Stimulated activated memory B cell treated with anti-CD40 and anti-IgM and Interleukin-4, amounts not matched to agents 10 μg/mL and 1 μg/mL and 100 μg/mL, for 72 hours (primary cell): ENCODE measurements around the gene NEU2.
"Not testable (repeated sequence)": the region's sequence is repeated elsewhere in the genome, so short reads cannot be mapped to it uniquely, and the experiment has no call there.

ENCODE experiments used
- ATAC-seq: fragments of 150-1000 bp; cut with Tn5 transposase; 2 replicates; pipeline ENCODE4 v1.10.0; 2021
- H3K27ac Mint-ChIP-seq: one replicate; pipeline ENCODE4 v1.8.0; 2022; ENCODE audit warnings: mild to moderate bottlenecking, mixed read lengths
- H3K27me3 Mint-ChIP-seq: one replicate; pipeline ENCODE4 v1.8.0; 2022; ENCODE audit warnings: mixed read lengths
- H3K36me3 Mint-ChIP-seq: one replicate; pipeline ENCODE4 v1.8.0; 2022; ENCODE audit warnings: mixed read lengths
- H3K4me1 Mint-ChIP-seq: one replicate; pipeline ENCODE4 v1.8.0; 2022; ENCODE audit warnings: mixed read lengths
- H3K4me3 Mint-ChIP-seq: one replicate; pipeline ENCODE4 v1.8.0; 2022; ENCODE audit warnings: mild to moderate bottlenecking, moderate library complexity, mixed read lengths
- H3K9me3 Mint-ChIP-seq: one replicate; pipeline ENCODE4 v1.8.0; 2022; ENCODE audit warnings: mixed read lengths

Gene NEU2

GRCh38 chr2:233039212-233039845 is 6.9 kb downstream of the NEU2 start:
- Mint-ChIP-seq H3K9me3 (no peaks in the 10 kb centered on the region), H3K27ac (no peak overlapping the region), H3K36me3 (no peaks in the 10 kb centered on the region), H3K4me3 (no peak overlapping the region), H3K27me3 (peaks cover 12% of the 10 kb centered on the region), H3K4me1 (peaks cover 7% of the 10 kb centered on the region)
- ATAC-seq = no peak

DNA sequence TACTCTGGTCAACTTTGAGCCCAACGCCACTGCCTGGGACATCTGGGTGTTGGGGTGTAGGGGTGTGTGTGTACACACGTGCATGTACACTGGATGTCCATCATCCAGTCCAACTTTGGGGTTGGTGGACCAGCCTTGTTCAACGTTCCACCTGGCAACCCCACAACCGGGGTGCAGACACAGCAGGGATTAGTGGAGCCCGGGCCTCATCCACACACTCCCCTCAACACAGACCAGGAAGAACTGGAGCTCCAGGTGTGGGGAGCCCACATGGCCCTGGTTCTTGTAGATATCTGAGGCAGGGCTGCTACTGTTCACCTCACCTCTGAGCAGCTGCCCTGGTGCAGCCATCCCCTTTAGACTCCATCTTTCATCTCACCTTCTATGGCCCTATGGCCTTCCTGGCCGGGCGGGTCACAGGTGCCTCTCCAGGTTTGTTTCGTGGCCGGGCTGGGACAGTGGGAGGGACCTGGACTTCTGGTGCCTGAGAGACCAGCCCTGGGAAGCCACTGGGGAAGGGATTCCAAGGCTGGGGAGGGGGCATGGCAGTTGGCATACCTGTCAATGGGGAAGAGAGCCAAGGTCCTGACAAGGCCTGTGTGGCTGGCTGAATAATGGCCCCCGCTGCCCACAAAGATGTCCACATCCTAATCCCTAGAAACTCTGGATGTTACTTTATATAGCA is 7.5 kb downstream of the NEU2 start:
- Mint-ChIP-seq H3K9me3 (no peaks in the 10 kb centered on the region), H3K27ac (peak overlapping the region; percentile 8), H3K27me3 (peaks cover 12% of the 10 kb centered on the region), H3K4me3 (no peak overlapping the region), H3K4me1 (peaks cover 7% of the 10 kb centered on the region), H3K36me3 (no peaks in the 10 kb centered on the region)
- no peak for ATAC-seq

GRCh38 chr2:233040571-233040970 is 8.1 kb downstream of the NEU2 start:
- Mint-ChIP-seq H3K9me3 (no peaks in the 10 kb centered on the region), H3K36me3 (no peaks in the 10 kb centered on the region), H3K4me1 (peaks cover 7% of the 10 kb centered on the region), H3K4me3 (no peak overlapping the region), H3K27ac (no peak overlapping the region), H3K27me3 (peaks cover 12% of the 10 kb centered on the region)
- ATAC-seq = no peak

- H3K4me1 Mint-ChIP-seq = peaks cover 7% of the 10 kb centered on the region
- peaks cover 12% of the 10 kb centered on the region for H3K27me3 Mint-ChIP-seq
- H3K27ac Mint-ChIP-seq = no peak overlapping the region
- H3K9me3 Mint-ChIP-seq = no peaks in the 10 kb centered on the region
- H3K4me3 Mint-ChIP-seq = no peak overlapping the region
- ATAC-seq = no peak
- no peaks in the 10 kb centered on the region for H3K36me3 Mint-ChIP-seq
Observed at GRCh38 chr2:233041722-233042323, 9.4 kb downstream of the NEU2 start.

DNA sequence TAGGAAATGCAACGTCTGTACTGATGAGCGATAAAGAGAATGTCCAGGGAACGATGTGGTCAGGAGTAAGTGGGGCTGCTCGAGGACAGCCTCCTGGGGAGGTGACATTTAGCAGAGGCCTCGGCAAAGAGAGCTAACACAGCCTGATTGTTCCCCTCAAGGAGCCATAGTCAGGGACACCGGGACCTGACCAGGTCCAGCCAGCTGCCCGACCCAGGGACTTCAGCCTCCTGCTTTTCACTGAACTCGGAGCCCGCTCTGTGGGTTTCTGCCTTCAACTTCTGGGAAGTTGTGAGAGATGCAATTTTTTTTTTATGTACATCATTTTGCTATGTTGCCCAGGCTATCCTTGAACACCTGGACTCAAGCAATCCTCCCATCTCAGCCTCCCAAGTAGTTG is 10.1 kb downstream of the NEU2 start:
- no peak for ATAC-seq
- Mint-ChIP-seq H3K4me3 (no peak overlapping the region), H3K27ac (no peak overlapping the region), H3K36me3 (no peaks in the 10 kb centered on the region), H3K4me1 (peaks cover 7% of the 10 kb centered on the region), H3K27me3 (peaks cover 12% of the 10 kb centered on the region), H3K9me3 (no peaks in the 10 kb centered on the region)

- peaks cover 19% of the 10 kb centered on the region for H3K4me1 Mint-ChIP-seq
- H3K27ac Mint-ChIP-seq = no peak overlapping the region
- no peaks in the 10 kb centered on the region for H3K9me3 Mint-ChIP-seq
- ATAC-seq = no peak
- no peak overlapping the region for H3K4me3 Mint-ChIP-seq
- H3K36me3 Mint-ChIP-seq = no peaks in the 10 kb centered on the region
- peaks cover 8% of the 10 kb centered on the region for H3K27me3 Mint-ChIP-seq
Observed at GRCh38 chr2:233044974-233045605, 12.6 kb downstream of the NEU2 start.

GRCh38 chr2:233047206-233047605 is 14.7 kb downstream of the NEU2 start:
- ATAC-seq = no peak
- no peaks in the 10 kb centered on the region for H3K36me3 Mint-ChIP-seq
- H3K9me3 Mint-ChIP-seq = no peaks in the 10 kb centered on the region
- no peak overlapping the region for H3K27ac Mint-ChIP-seq
- no peak overlapping the region for H3K4me3 Mint-ChIP-seq
- peaks cover 14% of the 10 kb centered on the region for H3K4me1 Mint-ChIP-seq
- no peaks in the 10 kb centered on the region for H3K27me3 Mint-ChIP-seq

GRCh38 chr2:233047667-233048066 is 15.2 kb downstream of the NEU2 start:
- Mint-ChIP-seq H3K4me1 (peaks cover 13% of the 10 kb centered on the region), H3K27me3 (no peaks in the 10 kb centered on the region), H3K36me3 (no peaks in the 10 kb centered on the region), H3K9me3 (no peaks in the 10 kb centered on the region), H3K4me3 (no peak overlapping the region), H3K27ac (peak overlapping the region; percentile 2)
- no peak for ATAC-seq

DNA sequence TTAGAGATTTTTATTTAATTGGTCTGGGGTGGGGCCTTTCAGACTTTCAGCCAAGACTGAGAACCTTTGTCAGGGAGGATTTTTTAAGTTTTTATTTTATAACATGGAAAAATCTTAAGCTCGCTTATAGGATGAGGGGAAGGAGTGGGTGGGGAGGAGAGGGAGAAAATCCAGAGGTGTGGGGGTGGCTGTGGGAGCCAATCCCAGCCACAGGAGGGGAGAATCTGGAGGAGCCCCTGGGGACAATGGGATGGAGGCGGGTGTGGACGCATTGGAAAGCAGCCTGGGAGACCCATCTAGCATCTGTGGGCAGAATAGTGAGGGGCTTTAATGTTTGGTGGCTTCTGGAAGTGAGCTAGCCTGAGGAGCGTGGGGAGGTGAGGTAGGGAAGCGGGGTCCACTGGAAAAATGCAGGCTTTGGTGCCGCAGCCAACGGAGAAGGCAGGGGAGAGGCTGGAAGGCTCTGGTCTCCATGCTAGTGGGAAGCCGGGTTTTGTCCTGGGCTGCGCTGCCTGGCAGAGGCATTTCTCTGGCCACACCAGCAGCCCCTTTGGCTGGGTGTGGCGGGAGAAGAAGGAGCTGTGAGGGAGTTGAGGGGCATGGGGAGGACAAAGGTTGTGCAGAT is 16.2 kb downstream of the NEU2 start:
- no peaks in the 10 kb centered on the region for H3K36me3 Mint-ChIP-seq

GRCh38 chr2:233049194-233049761 is 16.8 kb downstream of the NEU2 start:
- no peaks in the 10 kb centered on the region for H3K27me3 Mint-ChIP-seq
- H3K36me3 Mint-ChIP-seq = no peaks in the 10 kb centered on the region
- ATAC-seq = no peak
- peak overlapping the region; percentile 27 for H3K27ac Mint-ChIP-seq
- peaks cover 20% of the 10 kb centered on the region for H3K4me1 Mint-ChIP-seq
- no peak overlapping the region for H3K4me3 Mint-ChIP-seq
- H3K9me3 Mint-ChIP-seq = no peaks in the 10 kb centered on the region

More for the DNA sequence above, 16.2 kb downstream of the NEU2 start:
- H3K4me1 Mint-ChIP-seq = peaks cover 14% of the 10 kb centered on the region
- ATAC-seq = no peak
- H3K27me3 Mint-ChIP-seq = no peaks in the 10 kb centered on the region
- H3K9me3 Mint-ChIP-seq = no peaks in the 10 kb centered on the region
- peak overlapping the region; percentile 27 for H3K27ac Mint-ChIP-seq
- H3K4me3 Mint-ChIP-seq = no peak overlapping the region

- no peak overlapping the region for H3K27ac Mint-ChIP-seq
- H3K9me3 Mint-ChIP-seq = no peaks in the 10 kb centered on the region
- peaks cover 24% of the 10 kb centered on the region for H3K4me1 Mint-ChIP-seq
- H3K4me3 Mint-ChIP-seq = no peak overlapping the region
- no peaks in the 10 kb centered on the region for H3K27me3 Mint-ChIP-seq
- no peak for ATAC-seq
- no peaks in the 10 kb centered on the region for H3K36me3 Mint-ChIP-seq
Observed at GRCh38 chr2:233051241-233052149, 19.0 kb downstream of the NEU2 start.

- H3K27me3 Mint-ChIP-seq, H3K9me3 Mint-ChIP-seq, H3K36me3 Mint-ChIP-seq, H3K4me3 Mint-ChIP-seq, H3K27ac Mint-ChIP-seq, ATAC-seq: not testable (repeated sequence)
- H3K4me1 Mint-ChIP-seq = peaks cover 31% of the 10 kb centered on the region
Observed at GRCh38 chr2:233052517-233052916, 20.0 kb downstream of the NEU2 start.

GRCh38 chr2:233053928-233054784 is 21.7 kb downstream of the NEU2 start:
- no peaks in the 10 kb centered on the region for H3K9me3 Mint-ChIP-seq
- no peak overlapping the region for H3K4me3 Mint-ChIP-seq
- peaks cover 37% of the 10 kb centered on the region for H3K4me1 Mint-ChIP-seq

More at GRCh38 chr2:233053928-233054784, 21.7 kb downstream of the NEU2 start:
- no peaks in the 10 kb centered on the region for H3K27me3 Mint-ChIP-seq
- H3K36me3 Mint-ChIP-seq = no peaks in the 10 kb centered on the region
- peak; percentile 79 for ATAC-seq
- H3K27ac Mint-ChIP-seq = peak overlapping the region; percentile 72
